ENCODE results near the gene POPDC2. TPM values are rescaled to one million over a fixed set of nuclear protein-coding genes. Genes with fewer than 3 reads are reported as not detected.

POPDC2 gene
- total RNA-seq, 1 donor from 2014 or later, result 2.1 TPM

DNA sequence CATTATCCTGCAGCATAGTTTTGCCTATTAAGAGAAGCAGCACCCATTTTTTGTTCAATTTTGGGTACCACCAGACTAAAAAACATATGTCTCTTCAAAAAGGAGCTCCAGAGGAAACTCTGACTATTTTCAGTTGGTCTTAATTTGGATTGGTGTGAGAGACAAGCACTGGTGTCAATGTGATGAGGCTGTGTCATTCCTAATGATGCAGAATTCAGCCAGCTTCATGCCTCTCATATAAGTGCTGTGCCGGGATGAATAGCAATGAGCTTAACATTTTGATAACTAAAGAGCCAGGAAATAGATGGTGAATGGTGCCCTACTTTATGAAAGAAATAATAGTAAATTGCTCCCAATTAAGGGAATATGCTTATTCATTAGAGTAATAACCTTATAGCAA lies 15.9 kb downstream of the POPDC2 start:
- no peaks in the 10 kb centered on the region for H3K27me3 ChIP-seq (ENCODE audit: insufficient read depth, low read length)
- no peaks in the 10 kb centered on the region for H3K36me3 ChIP-seq (ENCODE audit: insufficient read depth, low read length)
- H4K20me1 ChIP-seq (ENCODE audit: insufficient read depth, low read length), result no peaks in the 10 kb centered on the region
- H3K27me3 Mint-ChIP-seq (ENCODE audit: low read depth, unreplicated experiment), result peaks cover 9% of the 10 kb centered on the region
- H2AFZ ChIP-seq (ENCODE audit: low read depth, low read length), result no peak overlapping the region
- no peak overlapping the region for H3K27ac ChIP-seq (ENCODE audit: low read depth, low read length)
- H3K9me3 Mint-ChIP-seq (ENCODE audit: unreplicated experiment), result no peaks in the 10 kb centered on the region
- no peaks in the 10 kb centered on the region for H3K9me3 ChIP-seq (ENCODE audit: insufficient read depth, low read depth, low read length)
- FAIRE-seq, result no peak
- no peak overlapping the region for H3K4me3 ChIP-seq (ENCODE audit: insufficient read depth, low read depth, low read length)
- peaks cover 3% of the 10 kb centered on the region for H3K36me3 Mint-ChIP-seq (ENCODE audit: low read depth, unreplicated experiment)
- TF ChIP-seq, protein P1, sequence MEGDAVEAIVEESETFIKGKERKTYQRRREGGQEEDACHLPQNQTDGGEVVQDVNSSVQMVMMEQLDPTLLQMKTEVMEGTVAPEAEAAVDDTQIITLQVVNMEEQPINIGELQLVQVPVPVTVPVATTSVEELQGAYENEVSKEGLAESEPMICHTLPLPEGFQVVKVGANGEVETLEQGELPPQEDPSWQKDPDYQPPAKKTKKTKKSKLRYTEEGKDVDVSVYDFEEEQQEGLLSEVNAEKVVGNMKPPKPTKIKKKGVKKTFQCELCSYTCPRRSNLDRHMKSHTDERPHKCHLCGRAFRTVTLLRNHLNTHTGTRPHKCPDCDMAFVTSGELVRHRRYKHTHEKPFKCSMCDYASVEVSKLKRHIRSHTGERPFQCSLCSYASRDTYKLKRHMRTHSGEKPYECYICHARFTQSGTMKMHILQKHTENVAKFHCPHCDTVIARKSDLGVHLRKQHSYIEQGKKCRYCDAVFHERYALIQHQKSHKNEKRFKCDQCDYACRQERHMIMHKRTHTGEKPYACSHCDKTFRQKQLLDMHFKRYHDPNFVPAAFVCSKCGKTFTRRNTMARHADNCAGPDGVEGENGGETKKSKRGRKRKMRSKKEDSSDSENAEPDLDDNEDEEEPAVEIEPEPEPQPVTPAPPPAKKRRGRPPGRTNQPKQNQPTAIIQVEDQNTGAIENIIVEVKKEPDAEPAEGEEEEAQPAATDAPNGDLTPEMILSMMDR (IDR thresholded peaks at IDR 0.05; ENCODE audit: insufficient read depth, low read depth, low read length), result no peak
- TF ChIP-seq EZH2 (IDR thresholded peaks at IDR 0.05; ENCODE audit: insufficient read depth, low read length), result no peak
- H3K4me2 ChIP-seq (ENCODE audit: low read length), result no peak overlapping the region
- H3K4me3 Mint-ChIP-seq (ENCODE audit: unreplicated experiment), result no peak overlapping the region
- H3K27ac Mint-ChIP-seq (ENCODE audit: unreplicated experiment), result no peak overlapping the region
- H3K9ac ChIP-seq (ENCODE audit: low read length), result no peak overlapping the region
- no peak for DNase-seq (ENCODE audit: low read depth)
- peaks cover 9% of the 10 kb centered on the region for H3K4me1 ChIP-seq (ENCODE audit: insufficient read depth, low read length)
- no peaks in the 10 kb centered on the region for H3K79me2 ChIP-seq (ENCODE audit: insufficient read depth, low read length)
- peaks cover 20% of the 10 kb centered on the region for H3K4me1 Mint-ChIP-seq (ENCODE audit: low read depth, unreplicated experiment)

DNA sequence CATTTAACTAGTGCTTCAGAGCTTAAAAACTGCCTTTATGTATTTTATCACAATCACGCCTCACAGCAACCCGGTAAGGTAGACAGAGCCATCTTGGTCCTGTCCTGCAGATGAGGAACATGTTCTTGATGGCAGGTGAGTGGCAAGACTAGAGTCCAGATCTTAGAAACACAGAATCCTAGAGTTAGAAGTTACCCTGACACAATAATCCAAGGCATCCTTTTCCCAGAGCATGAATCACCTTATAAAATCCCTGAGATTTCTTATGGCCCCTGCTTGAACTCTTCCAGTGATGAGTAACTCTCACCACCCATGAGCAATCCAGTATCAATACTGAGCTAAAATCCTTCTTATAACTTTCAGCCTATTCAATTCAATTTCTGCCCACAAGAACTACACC lies 16.9 kb downstream of the POPDC2 start:
- Histone ChIP-seq H3K9ac (ENCODE audit: low read length) (peak overlapping the region; percentile 67), H3K27ac (ENCODE audit: low read depth, low read length) (peak overlapping the region; percentile 76), H3K27me3 (ENCODE audit: insufficient read depth, low read length) (no peaks in the 10 kb centered on the region), H2AFZ (ENCODE audit: low read depth, low read length) (peak overlapping the region; percentile 43), H3K4me3 (ENCODE audit: insufficient read depth, low read depth, low read length) (no peak overlapping the region), H3K9me3 (ENCODE audit: insufficient read depth, low read depth, low read length) (no peaks in the 10 kb centered on the region), H4K20me1 (ENCODE audit: insufficient read depth, low read length) (no peaks in the 10 kb centered on the region), H3K79me2 (ENCODE audit: insufficient read depth, low read length) (no peaks in the 10 kb centered on the region), H3K4me1 (ENCODE audit: insufficient read depth, low read length) (peaks cover 14% of the 10 kb centered on the region), H3K4me2 (ENCODE audit: low read length) (peak overlapping the region; percentile 51), H3K36me3 (ENCODE audit: insufficient read depth, low read length) (no peaks in the 10 kb centered on the region)
- Mint-ChIP-seq H3K4me3 (ENCODE audit: unreplicated experiment) (no peak overlapping the region), H3K4me1 (ENCODE audit: low read depth, unreplicated experiment) (peaks cover 25% of the 10 kb centered on the region), H3K27ac (ENCODE audit: unreplicated experiment) (peak overlapping the region; percentile 56), H3K36me3 (ENCODE audit: low read depth, unreplicated experiment) (peaks cover 3% of the 10 kb centered on the region), H3K27me3 (ENCODE audit: low read depth, unreplicated experiment) (peaks cover 7% of the 10 kb centered on the region), H3K9me3 (ENCODE audit: unreplicated experiment) (no peaks in the 10 kb centered on the region)
- FAIRE-seq (peak; percentile 83), DNase-seq (ENCODE audit: low read depth) (peak; percentile 84)
- TF ChIP-seq, protein P1 (IDR thresholded peaks at IDR 0.05; ENCODE audit: insufficient read depth, low read depth, low read length), result no peak
- TF ChIP-seq EZH2 (IDR thresholded peaks at IDR 0.05; ENCODE audit: insufficient read depth, low read length), result no peak

DNA sequence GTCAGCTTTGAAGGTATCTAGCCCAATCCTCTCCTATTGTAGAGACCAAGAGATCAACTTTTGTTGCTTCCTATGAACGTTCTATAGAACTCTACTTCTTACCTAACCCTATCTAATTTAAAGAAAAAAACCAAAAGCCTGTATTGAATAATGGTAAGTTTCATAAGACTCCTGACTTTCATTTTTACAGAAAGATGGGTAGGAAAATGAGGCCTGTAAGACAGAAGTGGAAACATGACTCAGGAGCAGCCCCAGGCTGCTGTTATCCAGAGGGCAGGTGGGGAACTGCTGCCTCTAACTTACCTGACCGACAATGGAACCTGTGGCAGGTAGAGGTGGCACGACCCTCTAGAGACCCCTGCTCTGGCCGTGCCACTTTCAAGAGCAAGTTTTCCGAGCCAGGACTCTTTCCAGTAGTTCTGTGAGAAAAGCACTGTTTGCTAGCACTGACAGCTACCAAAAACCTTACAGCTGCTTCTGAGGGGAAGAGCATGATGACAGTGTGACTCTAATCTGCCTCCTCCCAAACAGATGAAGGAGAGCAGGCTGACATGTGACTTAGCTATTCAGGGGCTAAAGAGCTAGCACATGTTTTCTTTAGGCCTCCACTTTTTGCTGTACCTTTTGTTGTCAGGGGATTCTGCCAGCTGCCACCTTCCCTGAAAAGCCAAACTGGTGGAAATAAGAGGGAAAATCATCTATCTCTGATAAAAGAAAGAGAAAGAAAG lies 17.5 kb downstream of the POPDC2 start:
- no peaks in the 10 kb centered on the region for H3K9me3 ChIP-seq (ENCODE audit: insufficient read depth, low read depth, low read length)
- H3K9ac ChIP-seq (ENCODE audit: low read length), result peak overlapping the region; percentile 67
- H3K4me1 ChIP-seq (ENCODE audit: insufficient read depth, low read length), result peaks cover 20% of the 10 kb centered on the region
- peaks cover 7% of the 10 kb centered on the region for H3K27me3 Mint-ChIP-seq (ENCODE audit: low read depth, unreplicated experiment)
- TF ChIP-seq, protein P1 (IDR thresholded peaks at IDR 0.05; ENCODE audit: insufficient read depth, low read depth, low read length), result no peak
- no peak for TF ChIP-seq EZH2 (IDR thresholded peaks at IDR 0.05; ENCODE audit: insufficient read depth, low read length)
- H3K4me1 Mint-ChIP-seq (ENCODE audit: low read depth, unreplicated experiment), result peaks cover 32% of the 10 kb centered on the region
- peak overlapping the region; percentile 56 for H3K27ac Mint-ChIP-seq (ENCODE audit: unreplicated experiment)
- peak overlapping the region; percentile 76 for H3K27ac ChIP-seq (ENCODE audit: low read depth, low read length)
- H2AFZ ChIP-seq (ENCODE audit: low read depth, low read length), result peak overlapping the region; percentile 43
- DNase-seq (ENCODE audit: low read depth) (no peak), FAIRE-seq (no peak)
- no peaks in the 10 kb centered on the region for H3K36me3 ChIP-seq (ENCODE audit: insufficient read depth, low read length)
- H3K4me3 Mint-ChIP-seq (ENCODE audit: unreplicated experiment), result no peak overlapping the region
- H3K79me2 ChIP-seq (ENCODE audit: insufficient read depth, low read length), result no peaks in the 10 kb centered on the region
- no peaks in the 10 kb centered on the region for H3K9me3 Mint-ChIP-seq (ENCODE audit: unreplicated experiment)
- peak overlapping the region; percentile 51 for H3K4me2 ChIP-seq (ENCODE audit: low read length)
- no peak overlapping the region for H3K4me3 ChIP-seq (ENCODE audit: insufficient read depth, low read depth, low read length)
- no peaks in the 10 kb centered on the region for H3K36me3 Mint-ChIP-seq (ENCODE audit: low read depth, unreplicated experiment)
- no peaks in the 10 kb centered on the region for H3K27me3 ChIP-seq (ENCODE audit: insufficient read depth, low read length)
- H4K20me1 ChIP-seq (ENCODE audit: insufficient read depth, low read length), result no peaks in the 10 kb centered on the region

Measured in astrocyte (in vitro differentiated cells and primary cell).